ENCODE data around the gene ABTB1. TPM values are rescaled to one million over a fixed set of nuclear protein-coding genes. Genes with fewer than 3 reads are reported as not detected.
A peak's percentile ranks its signal among the peaks of the same experiment; 100 is the strongest.
"Not testable (repeated sequence)": the region's sequence is repeated elsewhere in the genome, so short reads cannot be mapped to it uniquely, and the experiment has no call there.

The ABTB1 gene
- total RNA-seq, 1 donor from 2014 or later: 12.2 TPM

DNA sequence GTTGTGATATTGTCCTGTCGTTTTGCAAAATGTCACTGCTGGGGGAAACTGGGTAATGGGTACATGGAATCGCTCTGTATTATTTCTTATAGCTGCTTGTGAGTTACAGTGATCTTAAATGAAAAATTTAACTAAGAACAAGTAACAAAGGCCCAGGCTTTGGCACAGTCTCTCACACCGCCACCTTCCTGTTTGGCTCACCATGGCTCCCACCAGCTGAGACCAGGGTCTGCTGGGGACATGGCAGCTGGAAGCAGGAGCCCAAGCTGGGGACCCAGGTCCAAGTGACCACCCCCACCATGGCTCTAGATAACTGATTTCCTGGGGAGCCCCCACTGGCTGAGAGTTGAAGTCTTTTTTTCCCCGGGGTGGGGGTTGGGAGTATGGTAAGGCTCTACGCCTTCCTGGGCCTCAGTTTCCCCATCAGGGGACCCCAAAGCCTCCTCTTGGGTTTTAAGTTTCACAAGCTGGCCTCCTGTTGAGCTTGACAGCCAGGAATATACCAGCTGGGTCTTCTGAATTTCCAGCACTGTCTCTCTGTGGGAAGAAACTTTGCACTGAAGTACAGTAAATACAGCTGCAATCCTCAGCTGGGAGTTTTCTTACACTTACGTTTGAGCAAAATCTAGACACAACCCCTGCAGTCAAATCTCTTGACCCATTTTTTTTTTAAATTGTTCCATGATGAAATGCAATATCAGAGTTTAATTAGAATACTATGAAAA is 26.1 kb downstream of the ABTB1 start:
- Mint-ChIP-seq H3K4me3 (ENCODE audit: low read depth) (no peak overlapping the region), H3K27ac (no peak overlapping the region), H3K27me3 (peaks cover 8% of the 10 kb centered on the region), H3K36me3 (ENCODE audit: insufficient read depth) (no peaks in the 10 kb centered on the region), H3K4me1 (ENCODE audit: low read depth) (no peaks in the 10 kb centered on the region), H3K9me3 (ENCODE audit: low read depth) (peaks cover 8% of the 10 kb centered on the region)
- TF ChIP-seq, protein P1, sequence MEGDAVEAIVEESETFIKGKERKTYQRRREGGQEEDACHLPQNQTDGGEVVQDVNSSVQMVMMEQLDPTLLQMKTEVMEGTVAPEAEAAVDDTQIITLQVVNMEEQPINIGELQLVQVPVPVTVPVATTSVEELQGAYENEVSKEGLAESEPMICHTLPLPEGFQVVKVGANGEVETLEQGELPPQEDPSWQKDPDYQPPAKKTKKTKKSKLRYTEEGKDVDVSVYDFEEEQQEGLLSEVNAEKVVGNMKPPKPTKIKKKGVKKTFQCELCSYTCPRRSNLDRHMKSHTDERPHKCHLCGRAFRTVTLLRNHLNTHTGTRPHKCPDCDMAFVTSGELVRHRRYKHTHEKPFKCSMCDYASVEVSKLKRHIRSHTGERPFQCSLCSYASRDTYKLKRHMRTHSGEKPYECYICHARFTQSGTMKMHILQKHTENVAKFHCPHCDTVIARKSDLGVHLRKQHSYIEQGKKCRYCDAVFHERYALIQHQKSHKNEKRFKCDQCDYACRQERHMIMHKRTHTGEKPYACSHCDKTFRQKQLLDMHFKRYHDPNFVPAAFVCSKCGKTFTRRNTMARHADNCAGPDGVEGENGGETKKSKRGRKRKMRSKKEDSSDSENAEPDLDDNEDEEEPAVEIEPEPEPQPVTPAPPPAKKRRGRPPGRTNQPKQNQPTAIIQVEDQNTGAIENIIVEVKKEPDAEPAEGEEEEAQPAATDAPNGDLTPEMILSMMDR (IDR thresholded peaks at IDR 0.05; ENCODE audit: unreplicated experiment): no peak
- DNase-seq (ENCODE audit: low spot score, unreplicated experiment): no peak

DNA sequence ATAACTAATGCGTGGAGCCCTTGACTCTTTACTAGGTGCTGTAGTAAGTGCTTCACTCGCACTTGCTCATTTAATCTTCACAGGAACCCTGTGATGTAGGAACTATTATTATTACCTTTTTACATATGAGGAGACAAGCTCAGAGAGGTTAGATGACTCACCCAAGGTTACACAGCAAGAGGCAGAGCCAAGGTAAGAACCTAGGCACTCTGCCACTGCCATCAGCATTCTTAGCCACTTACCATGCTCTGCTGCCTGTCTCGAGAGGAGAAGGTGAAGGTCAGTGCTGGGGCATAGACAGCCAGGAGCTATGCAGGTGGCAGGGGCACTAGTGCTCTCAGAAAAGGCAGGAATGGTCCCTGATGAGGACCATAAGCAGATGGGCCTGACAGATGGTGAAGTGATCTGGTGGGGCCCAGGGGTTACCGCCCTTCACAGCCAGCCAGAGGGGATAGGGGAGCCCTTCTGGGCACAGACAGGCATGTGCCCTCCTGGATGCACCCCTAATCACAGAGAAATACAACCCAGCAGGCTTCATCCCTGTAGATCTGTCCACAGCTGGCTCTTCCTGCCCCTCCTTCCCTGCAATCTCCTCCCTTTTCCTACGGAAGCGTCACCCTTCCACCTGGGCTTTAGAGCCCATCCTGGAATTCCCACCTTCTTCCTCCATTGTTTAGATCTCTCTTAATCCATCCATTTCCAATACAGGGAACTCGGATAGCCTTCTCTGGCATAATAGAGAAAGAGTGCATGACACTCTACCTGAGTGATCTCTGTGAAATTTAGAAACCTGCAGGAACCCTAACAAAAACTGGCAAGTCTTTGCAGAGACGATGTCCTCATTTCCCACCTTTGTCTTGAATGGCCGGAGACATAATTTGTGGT is 26.9 kb downstream of the ABTB1 start:
- Mint-ChIP-seq H3K9me3 (ENCODE audit: low read depth) (peaks cover 8% of the 10 kb centered on the region), H3K27me3 (peaks cover 8% of the 10 kb centered on the region), H3K27ac (peak overlapping the region; percentile 38), H3K4me3 (ENCODE audit: low read depth) (no peak overlapping the region), H3K4me1 (ENCODE audit: low read depth) (no peaks in the 10 kb centered on the region), H3K36me3 (ENCODE audit: insufficient read depth) (no peaks in the 10 kb centered on the region)
- TF ChIP-seq, protein P1 (IDR thresholded peaks at IDR 0.05; ENCODE audit: unreplicated experiment): no peak
- DNase-seq (ENCODE audit: low spot score, unreplicated experiment): no peak

DNA sequence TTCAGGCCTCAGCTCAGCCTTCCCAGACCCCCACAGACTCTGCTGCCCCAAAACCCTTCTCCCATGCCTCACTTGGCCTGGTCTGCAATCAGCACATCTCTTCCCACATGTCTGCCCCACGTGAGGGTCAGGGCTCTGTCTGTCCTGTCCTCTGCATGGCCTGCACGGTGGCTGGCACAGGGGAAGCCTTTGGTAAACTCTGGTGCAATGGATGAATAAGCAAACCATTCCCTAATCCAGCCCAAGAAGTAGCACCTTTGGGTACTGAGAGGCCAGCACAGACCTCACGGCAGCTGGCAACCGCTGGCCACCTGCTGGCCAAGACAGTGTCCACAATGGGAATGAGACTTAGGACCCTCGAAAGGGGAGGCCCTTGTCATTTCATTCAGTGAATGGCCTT is 27.7 kb downstream of the ABTB1 start:
- no peak for DNase-seq (ENCODE audit: low spot score, unreplicated experiment)
- Mint-ChIP-seq H3K36me3 (ENCODE audit: insufficient read depth) (no peaks in the 10 kb centered on the region), H3K9me3 (ENCODE audit: low read depth) (peaks cover 8% of the 10 kb centered on the region), H3K4me3 (ENCODE audit: low read depth) (no peak overlapping the region), H3K27ac (no peak overlapping the region), H3K4me1 (ENCODE audit: low read depth) (no peaks in the 10 kb centered on the region), H3K27me3 (peaks cover 8% of the 10 kb centered on the region)
- TF ChIP-seq, protein P1 (IDR thresholded peaks at IDR 0.05; ENCODE audit: unreplicated experiment): peak; percentile 26

DNA sequence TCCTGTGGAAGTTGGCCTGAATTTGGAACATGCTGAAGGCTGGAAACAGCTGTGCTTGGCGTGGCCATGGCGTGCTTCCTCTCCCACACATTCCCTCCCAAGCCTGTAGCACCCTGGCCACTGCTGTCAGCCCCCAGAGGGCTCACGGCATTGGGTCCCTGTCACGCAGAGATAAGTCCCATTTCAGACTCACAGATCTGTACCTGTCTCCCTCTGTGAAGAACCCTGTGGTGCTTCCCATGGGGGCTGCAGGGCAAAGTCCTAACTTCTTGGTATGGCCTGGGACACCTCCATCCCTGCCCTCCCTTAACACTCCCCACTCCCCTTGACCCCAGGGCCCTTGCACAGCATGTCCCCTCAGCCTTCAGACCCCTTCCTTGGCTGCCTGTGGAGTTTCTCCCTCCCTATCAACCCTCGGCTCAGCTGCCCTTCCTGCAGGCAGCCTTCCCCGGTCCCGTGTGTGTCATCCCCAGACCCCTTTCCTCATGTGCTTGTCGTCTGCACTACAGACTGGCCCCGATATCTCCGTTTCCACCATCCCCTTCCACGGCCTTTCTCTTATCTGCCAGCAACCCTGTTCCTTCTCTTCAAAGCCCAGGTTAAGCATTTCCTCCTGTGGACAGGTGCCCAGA is 28.6 kb downstream of the ABTB1 start:
- TF ChIP-seq, protein P1 (IDR thresholded peaks at IDR 0.05; ENCODE audit: unreplicated experiment): no peak
- Mint-ChIP-seq H3K36me3 (ENCODE audit: insufficient read depth) (no peaks in the 10 kb centered on the region), H3K4me3 (ENCODE audit: low read depth) (no peak overlapping the region), H3K27me3 (peaks cover 8% of the 10 kb centered on the region), H3K4me1 (ENCODE audit: low read depth) (no peaks in the 10 kb centered on the region), H3K9me3 (ENCODE audit: low read depth) (peaks cover 8% of the 10 kb centered on the region), H3K27ac (no peak overlapping the region)
- no peak for DNase-seq (ENCODE audit: low spot score, unreplicated experiment)

DNA sequence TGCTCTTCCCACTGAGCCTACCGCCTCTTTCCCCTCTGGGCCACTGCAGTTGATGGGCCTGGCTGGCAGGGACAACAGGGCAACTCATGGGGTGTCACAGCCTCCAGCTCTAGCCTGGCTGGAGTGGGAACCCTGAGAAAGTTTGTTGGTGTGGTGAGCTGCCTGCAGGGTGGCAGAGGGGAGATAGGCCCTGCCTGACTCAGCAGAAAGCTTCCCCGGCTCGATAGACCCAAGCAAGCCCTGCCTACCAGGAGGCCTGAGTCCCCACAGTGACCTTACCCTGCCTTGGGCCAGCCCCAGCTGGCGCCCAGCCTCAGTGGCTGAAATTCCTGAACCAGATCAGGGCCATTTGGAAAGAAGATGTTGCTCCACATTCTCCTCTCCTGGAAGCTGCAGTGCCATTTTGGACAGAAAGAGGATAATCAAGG is 29.4 kb downstream of the ABTB1 start:
- H3K4me1 Mint-ChIP-seq (ENCODE audit: low read depth): no peaks in the 10 kb centered on the region
- no peak for DNase-seq (ENCODE audit: low spot score, unreplicated experiment)
- TF ChIP-seq, protein P1 (IDR thresholded peaks at IDR 0.05; ENCODE audit: unreplicated experiment): no peak
- peaks cover 8% of the 10 kb centered on the region for H3K9me3 Mint-ChIP-seq (ENCODE audit: low read depth)
- peaks cover 8% of the 10 kb centered on the region for H3K27me3 Mint-ChIP-seq
- no peaks in the 10 kb centered on the region for H3K36me3 Mint-ChIP-seq (ENCODE audit: insufficient read depth)
- no peak overlapping the region for H3K27ac Mint-ChIP-seq
- no peak overlapping the region for H3K4me3 Mint-ChIP-seq (ENCODE audit: low read depth)

DNA sequence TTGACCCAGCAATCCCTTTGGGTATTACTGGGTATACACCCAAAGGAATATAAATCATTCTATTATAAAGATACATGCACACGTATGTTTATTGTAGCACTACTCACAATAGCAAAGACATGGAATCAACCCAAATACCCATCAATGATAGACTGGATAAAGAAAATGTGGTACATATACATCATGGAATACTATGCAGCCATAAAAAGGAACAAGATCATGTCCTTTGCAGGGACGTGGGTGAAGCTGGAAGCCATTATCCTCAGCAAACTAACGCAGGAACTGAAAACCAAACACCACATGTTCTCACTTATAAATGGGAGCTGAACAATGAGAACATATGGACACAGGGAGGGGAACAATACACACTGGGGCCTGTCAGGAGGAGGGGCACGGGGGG is 32.1 kb downstream of the ABTB1 start:
- not testable (repeated sequence) for H3K4me1 Mint-ChIP-seq (ENCODE audit: low read depth); H3K27ac Mint-ChIP-seq; H3K27me3 Mint-ChIP-seq; H3K9me3 Mint-ChIP-seq (ENCODE audit: low read depth); H3K4me3 Mint-ChIP-seq (ENCODE audit: low read depth); DNase-seq (ENCODE audit: low spot score, unreplicated experiment); H3K36me3 Mint-ChIP-seq (ENCODE audit: insufficient read depth)
